ENCODE data around the gene SLC4A5. TPM values are rescaled to one million over a fixed set of nuclear protein-coding genes. Genes with fewer than 3 reads are reported as not detected.

SLC4A5 gene
- total and polyA plus RNA-seq, 2 of the 8 experiments (the other 6 are each of a cell fraction or from before 2014, with no cell fraction given) = 0.42 to 0.52 TPM

DNA sequence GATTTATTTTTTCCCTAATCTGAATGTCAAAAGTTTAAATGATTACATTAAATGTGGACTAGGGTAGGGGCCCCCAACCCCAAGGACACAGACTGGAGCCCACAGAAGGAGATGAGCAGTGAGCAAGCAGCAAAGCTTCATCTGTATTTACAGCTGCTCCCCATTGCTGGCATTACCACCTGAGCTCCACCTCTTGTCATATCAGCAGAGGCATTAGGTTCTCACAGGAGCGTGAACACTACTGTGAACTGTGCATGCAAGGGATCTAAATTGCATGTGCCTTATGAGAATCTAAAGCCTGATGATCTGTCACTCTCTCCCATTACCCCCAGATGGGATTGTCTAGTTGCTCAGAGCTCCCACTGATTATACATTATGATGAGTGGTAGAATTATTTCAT lies 168.3 kb downstream of the SLC4A5 start:
- H3K4me2 ChIP-seq (ENCODE audit: insufficient read depth in 1 of 2, low read depth in 2 of 2, low read length in 2 of 2) = no peak overlapping the region
- H3K79me2 ChIP-seq (ENCODE audit: control insufficient read depth in 1 of 2, insufficient read depth in 2 of 2, low read length in 2 of 2) = peaks cover 13 to 59% of the 10 kb centered on the region in 2 experiments
- no peak overlapping the region for H3K18ac ChIP-seq (ENCODE audit: extremely low read depth, low read length)
- H2AK5ac ChIP-seq (ENCODE audit: low read depth, low read length) = no peak overlapping the region
- no peaks in the 10 kb centered on the region; the same call in 1 of the 2 replicates for H3K23me2 ChIP-seq (ENCODE audit: low read depth, low read length)
- H3K36me3 ChIP-seq (ENCODE audit: control insufficient read depth in 2 of 4, insufficient read depth in 4 of 4, low read length in 3 of 4) = peaks cover 0 to 28% (median 16%) of the 10 kb centered on the region in 4 experiments; a peak in 6 of 8 replicates
- H3K4me3 ChIP-seq (ENCODE audit: extremely low read depth in 1 of 4, insufficient read depth in 2 of 4, low read depth in 3 of 4, low read length in 4 of 4) = no peak overlapping the region
- H2AFZ ChIP-seq (ENCODE audit: low read length) = no peak overlapping the region
- peaks cover 0 to 5% of the 10 kb centered on the region in 2 experiments for H4K20me1 ChIP-seq (replicated peaks in 1 of 2; ENCODE audit: control insufficient read depth in 1 of 2, insufficient read depth in 2 of 2, low read length in 2 of 2)
- ChIA-PET POLR2A (ENCODE audit: partially characterized antibody) (interaction anchor here (0.7 to 72.1 kb wide), 4 partner anchors 3 to 260 kb away, joined by 3 to 2699 read pairs (median 1352); partner anchors contain the start of genes BOLA3, MOB1A and MTHFD2), CTCF (ENCODE audit: partially characterized antibody) (interaction anchor here (0.9 kb wide), 1 partner anchor 18 kb away, joined by 3 read pairs; no protein-coding TSS in a partner anchor)
- no peak overlapping the region for H3K9ac ChIP-seq (replicated peaks in 1 of 4; ENCODE audit: extremely low read depth in 1 of 4, low read depth in 3 of 4, low read length in 3 of 4)
- no peak overlapping the region for H2BK5ac ChIP-seq (ENCODE audit: low read depth, low read length)
- peaks cover 0 to 2% of the 10 kb centered on the region in 2 experiments; a peak in 1 of 4 replicates for H3K9me3 ChIP-seq (ENCODE audit: insufficient read depth in 2 of 2, low read depth in 1 of 2, low read length in 1 of 2)
- H3K79me1 ChIP-seq (ENCODE audit: low read depth, low read length) = 0 out of 2 replicates have a peak, but pooled peaks cover 2% of the 10 kb centered on the region
- H3K4me1 ChIP-seq (replicated peaks in 1 of 4; ENCODE audit: control insufficient read depth in 3 of 4, insufficient read depth in 4 of 4, low read length in 3 of 4) = peaks cover 0 to 3% (median 0%) of the 10 kb centered on the region in 4 experiments; a peak in 1 of 7 replicates
- 91% methylated on average over 1 of the region's 1 CpG; no CpG with 5 or more reads in 1 of the 2 experiments for WGBS, 2 experiments (ENCODE audit: extremely low coverage in 1 of 2, insufficient coverage in 1 of 2, insufficient read length in 1 of 2, insufficient replicate concordance in 2 of 2, low coverage in 1 of 2, low lambda C conversion rate in 2 of 2, missing lambda C conversion rate in 1 of 2)
- H3K27ac ChIP-seq (ENCODE audit: low read depth, low read length) = no peak overlapping the region
- H4K5ac ChIP-seq (ENCODE audit: insufficient read length, low read depth, low read length) = no peak overlapping the region
- H2BK20ac ChIP-seq (ENCODE audit: low read length) = no peak overlapping the region
- FAIRE-seq = no peak
- no peak overlapping the region for H2BK120ac ChIP-seq (replicated peaks; ENCODE audit: low read depth, low read length)
- H3K56ac ChIP-seq (replicated peaks; ENCODE audit: insufficient read length, low read depth, low read length) = no peak overlapping the region
- H3K23ac ChIP-seq (ENCODE audit: insufficient read length) = no peak overlapping the region
- peak in 1 of 2 experiments; percentile 28 for DNase-seq (ENCODE audit: low read depth in 1 of 2, low spot score in 2 of 2)
- H3K4ac ChIP-seq (replicated peaks; ENCODE audit: insufficient read length, low read depth, low read length) = no peak overlapping the region
- no peak overlapping the region for H4K8ac ChIP-seq (ENCODE audit: extremely low read depth, insufficient read depth, low read length)
- no peaks in the 10 kb centered on the region for H3K27me3 ChIP-seq (replicated peaks in 1 of 4; ENCODE audit: control insufficient read depth in 3 of 4, extremely low read depth in 1 of 4, insufficient read depth in 3 of 4, low read length in 3 of 4)
- no peak overlapping the region for H4K91ac ChIP-seq (replicated peaks; ENCODE audit: insufficient read length, low read length)
- H3K14ac ChIP-seq (ENCODE audit: insufficient read length) = no peak overlapping the region
- H2BK12ac ChIP-seq (ENCODE audit: low read depth, low read length) = no peak overlapping the region
- H2BK15ac ChIP-seq (ENCODE audit: low read length) = no peak overlapping the region
- TF ChIP-seq MAFK (IDR thresholded peaks at IDR 0.05; ENCODE audit: low read depth, low read length) (no peak), CHD1 (IDR thresholded peaks at IDR 0.05; ENCODE audit: low read depth, low read length) (no peak), KDM4A (IDR thresholded peaks at IDR 0.05; ENCODE audit: low read depth, low read length, severe bottlenecking) (no peak), CTCF (IDR thresholded peaks at IDR 0.05; ENCODE audit: control extremely low read depth in 1 of 3, insufficient read depth in 1 of 3, low read depth in 1 of 3, low read length in 3 of 3) (no peak), SUZ12 (IDR thresholded peaks at IDR 0.05; ENCODE audit: low read length) (no peak), BACH1 (IDR thresholded peaks at IDR 0.05; ENCODE audit: low read length) (no peak), RAD21 (IDR thresholded peaks at IDR 0.05 in 1 of 2, conservative IDR thresholded peaks at IDR 0.05 in 1 of 2; ENCODE audit: low read depth in 2 of 2, low read length in 2 of 2) (no peak), YY1 (IDR thresholded peaks at IDR 0.05; ENCODE audit: low read depth, low read length) (no peak), CTBP2 (IDR thresholded peaks at IDR 0.05; ENCODE audit: borderline replicate concordance, insufficient read depth, insufficient read length, low read length) (no peak), FOSL1 (IDR thresholded peaks at IDR 0.05; ENCODE audit: insufficient read depth, low read depth, low read length) (no peak)

Data from H1 (cell line).